ENCODE data around the gene GALNT3.

- no peak for TF ChIP-seq POLR2AphosphoS5 (IDR thresholded peaks at IDR 0.05)
- no peak for TF ChIP-seq CTCF (IDR thresholded peaks at IDR 0.05)
- TF ChIP-seq POLR2A (IDR thresholded peaks at IDR 0.05): no peak
- no peak for TF ChIP-seq EP300 (IDR thresholded peaks at IDR 0.05)
Observed at GRCh38 chr2:165839610-165840009, 45.6 kb upstream of the GALNT3 start.

All from sigmoid colon (tissue), 4 donors.